K562 (cell line): Measurements from ENCODE around the gene HRC. TPM values are rescaled to one million over a fixed set of nuclear protein-coding genes. Genes with fewer than 3 reads are reported as not detected.

Experiments used
- BHLHE40 ChIP-seq: IDR thresholded peaks from 2 replicates; pipeline ENCODE4 v1.6.1; 2011; ENCODE audit warnings: low read length, improper control_type of control experiment
- BMI1 ChIP-seq: fragments of 150-350 bp; IDR thresholded peaks from 2 replicates; pipeline ENCODE4 v1.6.1; 2014; ENCODE audit warnings: low read length
- CHD4 ChIP-seq: fragments of 200-600 bp; sonication (generic); IDR thresholded peaks from 3 replicates; pipeline ENCODE4 v1.6.1; 2012; ENCODE audit warnings: low read depth, mild to moderate bottlenecking, mixed read lengths, low read length, inconsistent platforms; ENCODE audit not compliant: insufficient read depth, insufficient replicate concordance, poor library complexity, severe bottlenecking
- DDX20 ChIP-seq: fragments of 450-650 bp; IDR thresholded peaks from 2 replicates; pipeline ENCODE4 v1.6.1; 2016; ENCODE audit warnings: missing genetic modification characterization, low read depth, mild to moderate bottlenecking, missing compliant biosample characterization, moderate library complexity
- E2F6 ChIP-seq, 2 experiments: IDR thresholded peaks; 2 replicates each; pipeline ENCODE4 v1.6.1; 2011; ENCODE audit warnings: borderline replicate concordance in 1 of 2, control low read depth in 1 of 2, low read depth in 1 of 2, low read length in 1 of 2, mild to moderate bottlenecking in 1 of 2, mixed read lengths in 1 of 2, moderate library complexity in 1 of 2; ENCODE audit not compliant: insufficient read depth in 1 of 2, insufficient read length in 1 of 2, poor library complexity in 1 of 2, severe bottlenecking in 1 of 2; ENCODE audit errors: extremely low read depth in 1 of 2
- ETV5 ChIP-seq: sonication (generic); formaldehyde crosslinking; IDR thresholded peaks from 2 replicates; pipeline ENCODE4 v1.4.0; 2020; ENCODE audit warnings: low read depth, mild to moderate bottlenecking, missing genetic modification reagents
- GTF2F1 ChIP-seq: IDR thresholded peaks from 2 replicates; pipeline ENCODE4 v1.6.1; 2011; ENCODE audit warnings: low read depth, low read length, improper control_type of control experiment
- KLF13 ChIP-seq: fragments of 450-650 bp; IDR thresholded peaks from 2 replicates; pipeline ENCODE4 v1.6.1; 2016; ENCODE audit warnings: missing genetic modification characterization, low read depth, mild to moderate bottlenecking, missing compliant biosample characterization, moderate library complexity, borderline replicate concordance
- L3MBTL2 ChIP-seq: fragments of 450-650 bp; IDR thresholded peaks from 2 replicates; pipeline ENCODE4 v1.6.1; 2016; ENCODE audit warnings: mild to moderate bottlenecking, moderate library complexity
- MAZ ChIP-seq, 2 experiments: fragments of 450-650 bp in 1 of 2; sonication (generic) in 1 of 2; formaldehyde crosslinking; IDR thresholded peaks in 1 of 2; conservative IDR thresholded peaks in 1 of 2; 2 replicates each; pipeline versions ENCODE4 v1.4.0 to v1.5.0; 2020; ENCODE audit warnings: mild to moderate bottlenecking in 1 of 2, missing genetic modification reagents in 1 of 2
- MED1 ChIP-seq: sonication (generic); formaldehyde crosslinking; IDR thresholded peaks from 2 replicates; pipeline ENCODE4 v1.8.1; 2023; ENCODE audit warnings: missing genetic modification reagents, borderline replicate concordance
- NBN ChIP-seq: fragments of 450-650 bp; IDR thresholded peaks from 2 replicates; pipeline ENCODE4 v1.6.1; 2016; ENCODE audit warnings: low read depth, mild to moderate bottlenecking
- NCOA1 ChIP-seq: fragments of 450-650 bp; IDR thresholded peaks from 2 replicates; pipeline ENCODE4 v1.6.1; 2016; ENCODE audit warnings: low read depth
- NFE2 ChIP-seq: IDR thresholded peaks from 2 replicates; pipeline ENCODE4 v1.6.1; 2014; ENCODE audit warnings: antibody characterized with exemption, low read depth
- NRF1 ChIP-seq, 2 experiments: fragments of 450-650 bp; IDR thresholded peaks in 1 of 2; conservative IDR thresholded peaks in 1 of 2; 2 replicates each; pipeline ENCODE4 v1.6.1; 2014; ENCODE audit warnings: mild to moderate bottlenecking in 2 of 2
- SIN3A ChIP-seq, 2 experiments: fragments of 150-350 bp in 1 of 2; IDR thresholded peaks; 2 replicates each; pipeline ENCODE4 v1.6.1; 2011 to 2016; ENCODE audit warnings: borderline replicate concordance in 2 of 2, low read depth in 2 of 2, low read length in 2 of 2, mild to moderate bottlenecking in 2 of 2, moderate library complexity in 2 of 2; ENCODE audit not compliant: control insufficient read depth in 1 of 2
- SMARCB1 ChIP-seq: IDR thresholded peaks from 2 replicates; pipeline ENCODE4 v1.6.1; 2011; ENCODE audit warnings: improper control_type of control experiment, low read depth; ENCODE audit not compliant: insufficient read length
- TCF7L2 ChIP-seq: fragments of 150-350 bp; IDR thresholded peaks from 2 replicates; pipeline ENCODE4 v1.6.1; 2016; ENCODE audit warnings: low read depth, mild to moderate bottlenecking, low read length, moderate library complexity
- ZBTB7A ChIP-seq: IDR thresholded peaks from 2 replicates; pipeline ENCODE4 v1.6.1; 2011; ENCODE audit warnings: low read depth, mild to moderate bottlenecking, low read length, moderate library complexity, borderline replicate concordance; ENCODE audit not compliant: control insufficient read depth
- ZFX ChIP-seq: sonication (generic); formaldehyde crosslinking; IDR thresholded peaks from 2 replicates; pipeline ENCODE4 v1.8.0; 2022; ENCODE audit warnings: mild to moderate bottlenecking, missing genetic modification reagents, moderate library complexity
- ZNF449 ChIP-seq: fragments of 250-450 bp; sonication (Bioruptor Pico); IDR thresholded peaks from 2 replicates; pipeline ENCODE4 v1.8.0; 2022; ENCODE audit warnings: moderate library complexity, mild to moderate bottlenecking, inconsistent platforms
- polyA plus RNA-seq, 8 experiments: library from polyadenylated mRNA; depleted of rRNA in 4 of 8; stranded (reverse) in 5 of 8; unstranded in 3 of 8; fragments of >200 nt; fragmentation: Nextera tagmentation in 2 of 8; fragmentation: Illumina TruSeq in 1 of 8; extraction: Ambion mirVana in 2 of 8; extraction: Trizol in 1 of 8; gene quantifications; 2 replicates each; pipeline versions ENCODE4 v1.2.1 to v1.2.3, GENCODE V29; 2011 to 2014; ENCODE audit warnings: inconsistent platforms in 1 of 8, missing spikeins in 1 of 8
- total RNA-seq, 7 experiments: library from RNA; depleted of rRNA in 6 of 7; stranded (reverse); fragments of >200 nt in 6 of 7; fragmentation: Illumina TruSeq in 2 of 7; extraction: Trizol in 2 of 7; gene quantifications; 2 replicates each; pipeline versions ENCODE4 v1.2.1 to v1.2.3, GENCODE V29; 2011 to 2021; ENCODE audit warnings: low replicate concordance in 1 of 7
- TF ChIP-seq, protein P1 (sequence below), 2 experiments: fragments of 450-650 bp; conservative IDR thresholded peaks; 2 replicates each; pipeline ENCODE4 v1.6.1; 2017; ENCODE audit warnings: mild to moderate bottlenecking in 2 of 2, moderate library complexity in 2 of 2

Gene HRC
- total and polyA plus RNA-seq, 9 of the 15 experiments (the other 6 are each of a cell fraction or from before 2014, with no cell fraction given): 0.66 to 18.7 (median 13.1) TPM

- TF ChIP-seq E2F6 (IDR thresholded peaks at IDR 0.05; ENCODE audit: borderline replicate concordance in 1 of 2, extremely low read depth in 1 of 2, insufficient read depth in 1 of 2, insufficient read length in 1 of 2, low read depth in 1 of 2, low read length in 1 of 2, poor library complexity in 1 of 2, severe bottlenecking in 1 of 2) (peak; percentile 21 to 45), CHD4 (no peak), TCF7L2 (0 out of 2 replicates have a peak, but pooled peaks have one; percentile 1), MED1 (CRISPR knock-in tag) (no peak), SMARCB1 (no peak), NBN (peak; percentile 81), GTF2F1 (0 out of 2 replicates have a peak, but pooled peaks have one; percentile 46), BMI1 (no peak), MAZ (CRISPR knock-in tag; conservative IDR thresholded peaks at IDR 0.05 in 1 of 2, IDR thresholded peaks at IDR 0.05 in 1 of 2) (peak; percentile 39 to 71; a peak in 2 of 4 replicates), ZBTB7A (peak; percentile 74), ZFX (CRISPR knock-in tag) (peak; percentile 68), NRF1 (conservative IDR thresholded peaks at IDR 0.05 in 1 of 2, IDR thresholded peaks at IDR 0.05 in 1 of 2) (peak; percentile 43 to 54; a peak in 2 of 4 replicates), NFE2 (peak; percentile 89), NCOA1 (peak; percentile 55; the same call in 1 of the 2 replicates), ZNF449 (CRISPR knock-in tag) (no peak), KLF13 (tag) (no peak), L3MBTL2 (peak; percentile 33; the same call in 1 of the 2 replicates), SIN3A (IDR thresholded peaks at IDR 0.05; ENCODE audit: borderline replicate concordance in 2 of 2, control insufficient read depth in 1 of 2, low read depth in 2 of 2, low read length in 2 of 2) (peak in 1 of 2 experiments; percentile 67; a peak in 1 of 4 replicates), BHLHE40 (peak; percentile 83), DDX20 (tag) (no peak), ETV5 (0 out of 2 replicates have a peak, but pooled peaks have one; percentile 19)
- TF ChIP-seq, protein P1, sequence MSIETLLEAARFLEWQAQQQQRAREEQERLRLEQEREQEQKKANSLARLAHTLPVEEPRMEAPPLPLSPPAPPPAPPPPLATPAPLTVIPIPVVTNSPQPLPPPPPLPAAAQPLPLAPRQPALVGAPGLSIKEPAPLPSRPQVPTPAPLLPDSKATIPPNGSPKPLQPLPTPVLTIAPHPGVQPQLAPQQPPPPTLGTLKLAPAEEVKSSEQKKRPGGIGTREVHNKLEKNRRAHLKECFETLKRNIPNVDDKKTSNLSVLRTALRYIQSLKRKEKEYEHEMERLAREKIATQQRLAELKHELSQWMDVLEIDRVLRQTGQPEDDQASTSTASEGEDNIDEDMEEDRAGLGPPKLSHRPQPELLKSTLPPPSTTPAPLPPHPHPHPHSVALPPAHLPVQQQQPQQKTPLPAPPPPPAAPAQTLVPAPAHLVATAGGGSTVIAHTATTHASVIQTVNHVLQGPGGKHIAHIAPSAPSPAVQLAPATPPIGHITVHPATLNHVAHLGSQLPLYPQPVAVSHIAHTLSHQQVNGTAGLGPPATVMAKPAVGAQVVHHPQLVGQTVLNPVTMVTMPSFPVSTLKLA (conservative IDR thresholded peaks at IDR 0.05): peak; percentile 57 to 84
Observed at GRCh38 chr19:49155005-49155819, at the start of gene HRC (continued).
